Thyroid gland (tissue), 4 donors: ENCODE data around the gene NKX1-1.

Experiments used
- CTCF ChIP-seq, 6 experiments: fragments of 200-600 bp in 3 of 6; fragments of 450-650 bp in 3 of 6; sonication (generic) in 3 of 6; IDR thresholded peaks; one replicate each; pipeline ENCODE4 v1.5.1; 2016 to 2019; ENCODE audit warnings: antibody characterized with exemption in 6 of 6, mild to moderate bottlenecking in 2 of 6, inconsistent platforms in 1 of 6, moderate library complexity in 1 of 6
- POLR2A ChIP-seq, 2 donors: fragments of 450-650 bp; IDR thresholded peaks; one replicate each; pipeline ENCODE4 v1.6.1; 2017; ENCODE audit warnings: antibody characterized with exemption in 2 of 2, mild to moderate bottlenecking in 2 of 2, moderate library complexity in 1 of 2

DNA sequence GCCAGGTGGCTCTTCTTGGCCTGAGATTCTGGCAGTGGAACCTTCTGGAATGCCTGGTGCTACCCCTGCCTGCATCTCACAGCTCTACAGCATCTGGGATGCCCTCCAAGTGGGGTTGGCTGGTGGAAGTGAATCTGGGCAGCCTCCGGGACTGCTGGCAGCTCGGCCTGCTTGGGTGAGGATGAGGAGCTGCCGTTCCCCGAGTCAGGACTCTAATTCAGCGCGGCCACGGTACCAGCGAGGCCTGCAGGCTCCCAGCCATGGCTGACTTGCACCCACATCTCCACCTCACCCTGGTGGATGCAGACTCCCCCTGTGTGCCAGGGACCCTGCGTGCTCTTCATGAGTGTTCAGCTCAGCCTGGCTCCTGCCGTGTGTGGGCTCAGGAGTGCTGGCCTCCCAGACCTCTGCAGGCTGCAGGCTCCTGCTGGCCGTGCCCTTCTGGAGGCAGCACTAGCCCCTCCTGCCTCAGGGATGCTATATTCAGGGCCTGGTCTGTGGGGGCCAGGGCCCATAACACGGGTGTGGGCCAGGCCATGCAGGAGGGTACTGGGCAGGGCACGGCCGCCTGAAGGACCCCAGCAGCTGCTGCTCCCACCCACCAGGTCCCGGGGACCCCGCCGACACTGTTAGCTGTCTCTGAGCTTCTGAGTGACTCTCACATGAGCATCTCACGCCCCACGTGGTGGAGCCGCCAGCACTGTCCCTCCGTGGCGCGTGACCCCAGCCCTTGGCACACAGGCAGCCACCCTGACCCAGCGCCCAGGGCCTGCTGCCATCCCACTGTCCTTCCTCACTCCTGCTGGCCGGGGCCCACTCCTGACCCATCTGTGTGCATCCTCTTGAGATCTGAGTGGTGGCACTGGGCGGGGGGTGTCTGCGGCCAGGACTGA lies 48.6 kb downstream of the NKX1-1 start:
- no peak for TF ChIP-seq CTCF (IDR thresholded peaks at IDR 0.05)
- no peak for TF ChIP-seq POLR2A (IDR thresholded peaks at IDR 0.05)
